Keratinocyte (primary cell): Measurements from ENCODE around the gene BAHD1. TPM values are rescaled to one million over a fixed set of nuclear protein-coding genes. Genes with fewer than 3 reads are reported as not detected.

Source experiments
- DNase-seq: peaks from one replicate; pipeline ENCODE4 v3.0.0-alpha.2; 2011; ENCODE audit warnings: low read depth, missing footprints, low spot score
- FAIRE-seq: peaks from 2 replicates; lab custom pipeline; 2011; peaks lifted over from hg19 to GRCh38; lab: Jason Lieb, UNC
- H2AFZ ChIP-seq: 2 replicates; pipeline ENCODE4 v1.6.0; 2012; ENCODE audit warnings: low read length, control low read depth, inconsistent platforms; ENCODE audit not compliant: control insufficient read depth
- H3K27ac ChIP-seq: 2 replicates; pipeline ENCODE4 v1.5.1; 2011; ENCODE audit warnings: low read length; ENCODE audit not compliant: control insufficient read depth, insufficient read depth
- H3K27me3 ChIP-seq: 3 replicates; pipeline ENCODE4 v1.6.0; 2011; ENCODE audit warnings: low read length; ENCODE audit not compliant: control insufficient read depth, insufficient read depth; ENCODE audit errors: extremely low read depth
- H3K36me3 ChIP-seq, 2 experiments: 2 replicates in 1 of 2; 3 replicates in 1 of 2; pipeline ENCODE4 v1.5.1; 2011; ENCODE audit warnings: low read length in 2 of 2, mild to moderate bottlenecking in 1 of 2; ENCODE audit not compliant: control insufficient read depth in 2 of 2, insufficient read depth in 2 of 2; ENCODE audit errors: extremely low read depth in 1 of 2
- H3K4me1 ChIP-seq: 3 replicates; pipeline ENCODE4 v1.5.1; 2011; ENCODE audit warnings: low read length; ENCODE audit not compliant: control insufficient read depth, insufficient read depth; ENCODE audit errors: extremely low read depth
- H3K4me2 ChIP-seq: 3 replicates; pipeline ENCODE4 v1.6.0; 2011; ENCODE audit warnings: low read depth, low read length; ENCODE audit not compliant: control insufficient read depth, insufficient read depth; ENCODE audit errors: extremely low read depth
- H3K4me3 ChIP-seq, 3 experiments: fragments of 200-600 bp in 1 of 3; sonication (generic) in 1 of 3; 2 replicates in 2 of 3; 3 replicates in 1 of 3; pipeline ENCODE4 v1.5.1; 2011 to 2016; ENCODE audit warnings: low read length in 3 of 3, mild to moderate bottlenecking in 3 of 3, control low read depth in 2 of 3, inconsistent platforms in 1 of 3, low read depth in 1 of 3, mixed read lengths in 1 of 3, mixed run types in 1 of 3, moderate library complexity in 1 of 3; ENCODE audit not compliant: control insufficient read depth in 2 of 3, insufficient read depth in 2 of 3; ENCODE audit errors: extremely low read depth in 1 of 3
- H3K79me2 ChIP-seq: 2 replicates; pipeline ENCODE4 v1.6.0; 2012; ENCODE audit warnings: low read length; ENCODE audit not compliant: control insufficient read depth, insufficient read depth
- H3K9ac ChIP-seq: 3 replicates; pipeline ENCODE4 v1.6.0; 2011; ENCODE audit warnings: low read length; ENCODE audit not compliant: control insufficient read depth, insufficient read depth; ENCODE audit errors: extremely low read depth
- H3K9me1 ChIP-seq: 3 replicates; pipeline ENCODE4 v1.6.0; 2011; ENCODE audit warnings: low read length; ENCODE audit not compliant: control insufficient read depth, insufficient read depth; ENCODE audit errors: extremely low read depth
- H3K9me3 ChIP-seq: 2 replicates; pipeline ENCODE4 v1.5.1; 2012; ENCODE audit warnings: low read depth, low read length; ENCODE audit not compliant: control insufficient read depth
- H4K20me1 ChIP-seq: 3 replicates; pipeline ENCODE4 v1.6.0; 2011; ENCODE audit warnings: low read length; ENCODE audit not compliant: control insufficient read depth, insufficient read depth; ENCODE audit errors: extremely low read depth
- CTCF ChIP-seq, 3 experiments: IDR thresholded peaks in 1 of 3; conservative IDR thresholded peaks in 1 of 3; optimal IDR thresholded peaks in 1 of 3; 2 replicates in 2 of 3; 3 replicates in 1 of 3; pipeline versions ENCODE3 to v1.5.1; 2011; ENCODE audit warnings: low read length in 3 of 3, mild to moderate bottlenecking in 3 of 3, moderate library complexity in 2 of 3, control low read depth in 1 of 3, inconsistent platforms in 1 of 3; ENCODE audit not compliant: insufficient read depth in 2 of 3; ENCODE audit errors: extremely low read depth in 1 of 3
- EZH2 ChIP-seq: IDR thresholded peaks from one replicate; pipeline ENCODE4 v1.6.1; 2012; ENCODE audit warnings: inconsistent platforms, mild to moderate bottlenecking, low read length, moderate library complexity
- dilution Hi-C: fragments of 300-500 bp; cut with MboI; formaldehyde crosslinking; loops from one replicate; pipeline ENCODE4 v1.7.0; 2020; ENCODE audit warnings: low sequenced_read_pairs; ENCODE audit not compliant: extremely low pct_ligation_motif_present
- polyA plus RNA-seq, 5 experiments: library from polyadenylated mRNA; depleted of rRNA in 3 of 5; stranded (reverse) in 3 of 5; stranded (forward) in 1 of 5; unstranded in 1 of 5; fragments of >200 nt; gene quantifications; 1 replicate in 1 of 5; 2 replicates in 3 of 5; 3 replicates in 1 of 5; pipeline versions ENCODE4 v1.2.1 to v1.2.3, GENCODE V29; 2011 to 2012; ENCODE audit warnings: missing spikeins in 2 of 5, low read depth in 1 of 5, low replicate concordance in 1 of 5

Gene BAHD1
- polyA plus RNA-seq, 1 donor (not counting 4 experiments of a cell fraction or from before 2014, with no cell fraction given) = 4.8 TPM

- no peaks in the 10 kb centered on the region for H3K9me1 ChIP-seq
- H2AFZ ChIP-seq = no peak overlapping the region
- no peaks in the 10 kb centered on the region for H3K27me3 ChIP-seq
- H3K9ac ChIP-seq = no peak overlapping the region
- no peaks in the 10 kb centered on the region for H3K9me3 ChIP-seq
- TF ChIP-seq EZH2 (no peak), CTCF (optimal IDR thresholded peaks at IDR 0.05 in 1 of 3, IDR thresholded peaks at IDR 0.05 in 1 of 3, conservative IDR thresholded peaks at IDR 0.05 in 1 of 3; ENCODE audit: extremely low read depth in 1 of 3, insufficient read depth in 2 of 3, low read length in 3 of 3) (no peak)
- H3K4me1 ChIP-seq = peaks cover 18% of the 10 kb centered on the region
- no peak overlapping the region for H3K27ac ChIP-seq
- H3K36me3 ChIP-seq = no peaks in the 10 kb centered on the region
- H3K79me2 ChIP-seq = no peaks in the 10 kb centered on the region
- no peaks in the 10 kb centered on the region for H4K20me1 ChIP-seq
- DNase-seq (no peak), FAIRE-seq (no peak)
- dilution Hi-C loops = no loop called here
- no peak overlapping the region for H3K4me3 ChIP-seq
- H3K4me2 ChIP-seq = no peak overlapping the region
Observed at GRCh38 chr15:40495516-40495915, 54.8 kb downstream of the BAHD1 start.

DNA sequence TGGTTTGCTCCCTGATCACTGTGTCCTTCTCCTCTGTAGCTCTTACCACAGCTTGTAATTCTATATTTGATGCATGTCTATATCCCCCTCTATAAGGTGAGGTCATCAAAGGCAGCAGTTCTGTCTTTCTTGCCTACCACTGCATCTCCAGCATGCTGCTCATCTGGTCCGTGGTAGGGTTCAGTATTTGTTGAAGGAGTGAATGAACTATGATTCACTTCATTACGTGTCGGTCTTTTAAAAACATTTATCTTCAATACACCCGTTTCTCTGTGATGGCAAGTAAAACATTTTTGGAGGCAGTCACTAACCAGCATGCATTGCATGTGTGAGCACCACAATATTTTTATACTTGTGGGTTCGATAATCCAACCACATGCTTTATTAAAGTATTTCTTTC lies 57.7 kb downstream of the BAHD1 start:
- no peak overlapping the region for H3K4me3 ChIP-seq
- H3K4me2 ChIP-seq = no peak overlapping the region
- H3K27me3 ChIP-seq = no peaks in the 10 kb centered on the region
- no peak for DNase-seq
- peaks cover 22% of the 10 kb centered on the region for H3K4me1 ChIP-seq
- H3K9me1 ChIP-seq = no peaks in the 10 kb centered on the region
- no peaks in the 10 kb centered on the region for H3K79me2 ChIP-seq
- no peaks in the 10 kb centered on the region for H4K20me1 ChIP-seq
- FAIRE-seq = no peak
- no peak overlapping the region for H2AFZ ChIP-seq
- H3K9me3 ChIP-seq = no peaks in the 10 kb centered on the region
- no peak overlapping the region for H3K9ac ChIP-seq
- no peak overlapping the region for H3K27ac ChIP-seq
- TF ChIP-seq EZH2 (no peak), CTCF (optimal IDR thresholded peaks at IDR 0.05 in 1 of 3, IDR thresholded peaks at IDR 0.05 in 1 of 3, conservative IDR thresholded peaks at IDR 0.05 in 1 of 3; ENCODE audit: extremely low read depth in 1 of 3, insufficient read depth in 2 of 3, low read length in 3 of 3) (no peak)
- no peaks in the 10 kb centered on the region for H3K36me3 ChIP-seq
- dilution Hi-C loops = no loop called here
